ENCODE results near the gene TEKT2. TPM values are rescaled to one million over a fixed set of nuclear protein-coding genes. Genes with fewer than 3 reads are reported as not detected.

Gene TEKT2
- total RNA-seq, 8 experiments from 2014 or later, result 0.49 to 23.8 (median 9.1) TPM; not detected in 1

DNA sequence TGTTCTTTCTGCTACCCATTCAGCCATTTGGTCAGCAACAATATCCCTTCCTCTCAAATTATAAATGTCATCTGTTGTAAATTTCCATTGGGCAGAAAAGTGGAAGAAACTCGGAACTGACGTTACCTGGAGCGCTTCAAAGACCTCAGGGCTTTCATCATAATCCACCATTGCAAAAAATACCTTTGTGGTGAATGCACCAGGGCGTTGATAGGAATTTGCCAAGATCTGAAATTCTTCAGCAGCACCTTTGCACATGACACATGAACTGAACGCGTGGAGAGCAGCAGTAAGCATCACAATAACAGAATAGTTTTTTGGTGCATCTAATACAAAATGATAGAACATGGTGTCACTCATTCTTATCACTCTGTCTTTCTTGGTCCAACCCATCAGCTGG is 3.1 kb upstream of the TEKT2 start:
- in situ Hi-C loops (cut with MboI; ENCODE audit: low pct_unique_long_range_greater_than_20kb in 2 of 9, low sequenced_read_pairs in 9 of 9, unreplicated experiment in 9 of 9), result no loop called here
- 0 to 93% (median 86%) methylated on average over 3 to 6 of the region's 6 CpGs for WGBS, 10 experiments
- no peak overlapping the region for H3K4me3 ChIP-seq
- no peak for ATAC-seq (replicated peaks in 6 of 8)
- no peak overlapping the region for H3K27ac ChIP-seq
- H3K4me1 ChIP-seq (replicated peaks in 1 of 2), result peaks cover 4 to 10% of the 10 kb centered on the region in 2 donors

DNA sequence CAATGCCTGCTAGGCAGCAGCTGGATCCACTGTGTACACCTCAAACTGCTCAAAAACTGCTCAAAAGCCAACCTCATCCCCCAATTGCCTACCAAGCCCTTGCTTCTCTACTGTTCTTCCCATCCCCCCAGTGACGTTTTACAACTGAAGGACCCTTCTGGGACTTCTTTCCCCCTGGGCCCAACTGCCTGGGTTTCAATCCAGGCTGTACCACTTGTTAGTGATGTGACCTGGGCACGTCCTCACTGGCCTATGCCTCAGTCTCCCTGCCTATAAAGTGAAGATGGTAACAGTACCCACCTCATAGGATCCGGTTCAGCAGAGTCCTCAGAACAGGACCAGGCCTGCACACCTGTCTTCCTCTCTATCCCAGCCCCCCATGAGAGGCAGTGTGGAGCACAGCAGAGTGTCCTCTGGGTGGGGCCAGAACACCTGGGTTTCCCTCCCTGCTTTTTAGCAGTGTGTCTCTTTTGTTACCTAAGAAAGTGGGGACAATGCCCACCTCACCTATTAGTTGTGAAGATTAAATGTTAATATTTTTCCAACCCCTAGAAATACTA is 1.9 kb upstream of the TEKT2 start:
- ATAC-seq (replicated peaks in 6 of 8), result no peak
- H3K4me1 ChIP-seq (replicated peaks in 1 of 2), result peaks cover 4 to 10% of the 10 kb centered on the region in 2 donors
- in situ Hi-C loops (cut with MboI; ENCODE audit: low pct_unique_long_range_greater_than_20kb in 2 of 9, low sequenced_read_pairs in 9 of 9, unreplicated experiment in 9 of 9), result no loop called here
- WGBS, 10 experiments, result 17 to 74% (median 60%) methylated on average over 1 to 3 of the region's 3 CpGs; no CpG with 5 or more reads in 5 of the 10 experiments
- H3K27ac ChIP-seq, result no peak overlapping the region
- H3K4me3 ChIP-seq, result no peak overlapping the region

DNA sequence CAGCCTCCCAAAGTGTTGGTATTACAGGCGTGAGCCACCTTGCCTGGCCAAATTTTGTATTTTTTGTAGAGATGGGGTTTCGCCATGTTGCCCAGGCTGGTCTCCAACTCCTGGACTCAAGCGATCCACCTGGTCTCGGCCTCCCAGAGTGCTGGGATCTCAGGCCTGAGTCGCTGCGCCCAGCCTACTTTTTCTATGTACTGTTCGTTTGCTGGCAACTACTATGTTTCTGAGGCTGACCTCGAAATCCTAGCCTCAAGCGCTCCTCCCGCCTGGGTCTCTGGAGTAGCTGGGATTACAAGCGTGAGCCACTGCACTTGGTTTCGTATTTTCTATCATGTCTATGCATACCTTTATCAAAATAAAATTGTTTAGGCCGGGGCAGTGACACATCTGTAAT is 675 bp upstream of the TEKT2 start:
- 80 to 100% (median 90%) methylated on average over 1 to 11 of the region's 13 CpGs; no CpG with 5 or more reads in 3 of the 10 experiments for WGBS, 10 experiments
- Histone ChIP-seq H3K4me1 (replicated peaks in 1 of 2) (peaks cover 4 to 11% of the 10 kb centered on the region in 2 donors), H3K27ac (no peak overlapping the region), H3K4me3 (peak overlapping the region in 1 of 5 donors; percentile 44)
- in situ Hi-C loops (cut with MboI; ENCODE audit: low pct_unique_long_range_greater_than_20kb in 2 of 9, low sequenced_read_pairs in 9 of 9, unreplicated experiment in 9 of 9), result no loop called here
- ATAC-seq (replicated peaks in 6 of 8), result no peak

DNA sequence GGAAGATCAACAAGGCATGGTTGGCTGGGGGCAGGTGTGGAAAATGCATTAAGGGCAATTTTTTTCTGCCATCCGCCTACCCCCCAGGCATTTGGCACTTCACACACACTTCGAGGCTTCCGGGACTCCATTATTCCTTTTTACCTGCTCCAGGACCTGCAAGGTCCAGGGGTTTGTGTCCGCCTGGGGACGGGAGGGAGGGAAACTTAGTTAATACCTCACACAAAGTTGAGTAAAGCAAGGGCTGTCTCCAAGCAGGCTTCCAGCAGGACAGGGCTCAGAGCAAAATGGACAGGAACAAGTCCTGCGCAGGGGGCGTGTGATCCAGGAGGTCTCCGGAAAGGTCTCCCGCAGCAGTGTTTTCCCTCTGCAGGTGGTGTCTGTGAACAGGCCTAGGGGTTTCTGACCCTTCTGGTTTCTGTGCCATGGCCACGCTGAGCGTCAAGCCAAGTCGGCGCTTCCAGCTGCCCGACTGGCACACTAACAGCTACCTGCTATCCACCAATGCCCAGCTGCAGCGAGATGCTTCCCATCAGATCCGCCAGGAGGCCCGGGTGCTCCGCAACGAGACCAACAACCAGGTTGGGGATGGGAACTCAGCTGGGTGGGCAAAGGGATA is 712 bp downstream of the TEKT2 start:
- peak overlapping the region; percentile 33 to 44 (median 37) for H3K4me3 ChIP-seq
- peaks cover 7 to 14% of the 10 kb centered on the region in 2 donors for H3K4me1 ChIP-seq (replicated peaks in 1 of 2)
- no peak for ATAC-seq (replicated peaks in 6 of 8)
- peak overlapping the region in 1 of 2 donors; percentile 56 for H3K27ac ChIP-seq
- 32 to 100% (median 49%) methylated on average over 1 to 10 of the region's 19 CpGs; no CpG with 5 or more reads in 5 of the 10 experiments for WGBS, 10 experiments
- in situ Hi-C loops (cut with MboI; ENCODE audit: low pct_unique_long_range_greater_than_20kb in 2 of 9, low sequenced_read_pairs in 9 of 9, unreplicated experiment in 9 of 9), result no loop called here

DNA sequence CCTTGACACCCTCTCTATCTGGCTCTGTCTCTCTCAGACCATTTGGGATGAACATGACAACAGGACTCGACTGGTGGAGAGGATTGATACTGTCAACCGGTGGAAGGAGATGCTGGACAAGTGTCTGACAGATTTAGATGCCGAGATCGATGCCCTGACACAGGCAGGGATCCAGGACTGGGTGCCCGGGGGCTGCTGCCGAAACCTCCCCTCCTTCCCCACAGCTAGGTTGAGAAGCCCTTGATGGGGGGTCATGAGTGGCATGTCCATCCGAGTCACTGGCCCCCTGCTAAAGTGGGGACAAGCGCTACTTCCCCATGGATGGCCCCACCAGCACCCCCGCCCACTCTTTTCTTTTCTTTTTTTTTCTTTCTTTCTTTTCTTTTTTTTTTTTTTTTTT is 1.2 kb downstream of the TEKT2 start:
- in situ Hi-C loops (cut with MboI; ENCODE audit: low pct_unique_long_range_greater_than_20kb in 2 of 9, low sequenced_read_pairs in 9 of 9, unreplicated experiment in 9 of 9), result no loop called here
- no peak for ATAC-seq (replicated peaks in 6 of 8)
- 50 to 100% (median 84%) methylated on average over 1 to 6 of the region's 9 CpGs; no CpG with 5 or more reads in 2 of the 10 experiments for WGBS, 10 experiments
- Histone ChIP-seq H3K4me1 (replicated peaks in 1 of 2) (peaks cover 12 to 18% of the 10 kb centered on the region in 2 donors), H3K27ac (no peak overlapping the region), H3K4me3 (no peak overlapping the region)

DNA sequence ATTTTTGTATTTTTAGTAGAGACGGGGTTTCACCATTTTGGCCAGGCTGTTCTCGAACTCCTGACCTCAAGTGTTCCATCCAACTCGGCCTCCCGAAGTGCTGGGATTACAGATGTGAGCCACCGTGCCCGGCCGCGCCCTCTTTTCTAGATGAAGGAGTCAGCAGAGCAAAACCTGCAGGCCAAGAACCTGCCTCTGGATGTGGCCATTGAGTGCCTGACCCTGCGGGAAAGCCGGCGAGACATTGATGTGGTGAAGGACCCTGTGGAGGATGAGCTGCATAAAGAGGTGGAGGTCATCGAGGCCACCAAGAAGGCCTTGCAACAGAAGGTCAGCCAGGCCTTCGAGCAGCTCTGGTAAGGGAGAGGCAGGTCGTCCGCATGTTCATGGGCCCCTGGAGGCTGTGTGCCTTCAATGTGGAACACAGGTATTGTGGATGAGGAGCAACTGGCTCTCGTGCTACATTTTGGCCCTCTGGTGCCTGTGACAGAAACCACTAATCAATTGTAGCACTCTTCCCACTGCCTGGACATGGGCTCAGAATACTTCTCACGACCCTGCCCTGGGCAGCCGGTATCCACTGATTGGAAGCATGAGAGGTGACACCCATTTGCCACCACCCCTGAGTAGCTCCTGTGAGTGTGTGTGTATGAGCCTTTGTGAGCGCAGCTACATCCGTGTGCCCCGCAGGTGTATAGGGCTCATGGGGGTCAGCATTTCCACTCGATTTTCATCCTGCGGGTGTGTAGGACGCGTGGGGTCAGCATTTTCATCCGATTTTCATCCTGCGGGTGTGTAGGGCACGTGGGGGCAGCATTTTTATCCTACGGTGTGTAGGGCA is 2.0 kb downstream of the TEKT2 start:
- in situ Hi-C loops (cut with MboI; ENCODE audit: low pct_unique_long_range_greater_than_20kb in 2 of 9, low sequenced_read_pairs in 9 of 9, unreplicated experiment in 9 of 9), result no loop called here
- Histone ChIP-seq H3K4me1 (replicated peaks in 1 of 2) (peaks cover 14 to 18% of the 10 kb centered on the region in 2 donors), H3K27ac (no peak overlapping the region), H3K4me3 (no peak overlapping the region)
- no peak for ATAC-seq (replicated peaks in 6 of 8)
- 78 to 100% (median 91%) methylated on average over 1 to 27 of the region's 29 CpGs; no CpG with 5 or more reads in 2 of the 10 experiments for WGBS, 10 experiments

DNA sequence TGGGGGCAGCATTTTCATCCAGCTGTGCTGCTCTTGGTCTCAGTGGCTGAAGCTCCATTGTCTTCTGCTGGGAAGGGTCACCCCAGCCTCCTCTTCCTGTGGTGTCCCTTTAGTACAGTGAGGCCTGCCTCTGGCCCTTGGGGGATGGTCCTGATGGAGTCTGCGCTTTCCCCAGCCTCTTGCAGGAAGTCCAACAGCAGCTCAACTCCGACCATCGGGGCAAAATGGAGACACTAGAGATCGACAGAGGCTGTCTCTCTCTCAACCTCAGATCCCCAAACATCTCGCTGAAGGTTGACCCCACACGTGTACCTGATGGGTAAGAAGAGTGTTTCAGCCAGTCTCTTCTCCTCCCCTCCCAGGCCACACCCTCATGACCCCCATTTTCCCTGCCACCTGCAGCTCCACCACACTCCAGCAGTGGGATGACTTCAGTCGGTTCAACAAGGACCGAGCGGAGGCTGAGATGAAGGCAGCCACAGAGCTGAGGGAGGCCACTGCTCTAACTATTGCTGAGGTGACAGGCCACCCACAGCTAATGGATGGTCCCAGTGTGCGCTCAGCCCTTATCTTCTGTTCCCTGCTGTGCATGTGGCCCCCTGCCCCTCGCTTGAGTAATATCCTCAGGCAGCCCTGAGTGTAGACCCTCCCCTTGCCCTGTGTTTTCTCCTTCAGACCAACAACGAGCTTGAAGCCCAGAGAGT is 2.8 kb downstream of the TEKT2 start:
- in situ Hi-C loops (cut with MboI; ENCODE audit: low pct_unique_long_range_greater_than_20kb in 2 of 9, low sequenced_read_pairs in 9 of 9, unreplicated experiment in 9 of 9), result no loop called here
- no peak for ATAC-seq (replicated peaks in 6 of 8)
- Histone ChIP-seq H3K27ac (no peak overlapping the region), H3K4me1 (replicated peaks in 1 of 2) (peaks cover 14 to 18% of the 10 kb centered on the region in 2 donors), H3K4me3 (no peak overlapping the region)
- 17 to 100% (median 81%) methylated on average over 1 to 4 of the region's 12 CpGs; no CpG with 5 or more reads in 2 of the 10 experiments for WGBS, 10 experiments

DNA sequence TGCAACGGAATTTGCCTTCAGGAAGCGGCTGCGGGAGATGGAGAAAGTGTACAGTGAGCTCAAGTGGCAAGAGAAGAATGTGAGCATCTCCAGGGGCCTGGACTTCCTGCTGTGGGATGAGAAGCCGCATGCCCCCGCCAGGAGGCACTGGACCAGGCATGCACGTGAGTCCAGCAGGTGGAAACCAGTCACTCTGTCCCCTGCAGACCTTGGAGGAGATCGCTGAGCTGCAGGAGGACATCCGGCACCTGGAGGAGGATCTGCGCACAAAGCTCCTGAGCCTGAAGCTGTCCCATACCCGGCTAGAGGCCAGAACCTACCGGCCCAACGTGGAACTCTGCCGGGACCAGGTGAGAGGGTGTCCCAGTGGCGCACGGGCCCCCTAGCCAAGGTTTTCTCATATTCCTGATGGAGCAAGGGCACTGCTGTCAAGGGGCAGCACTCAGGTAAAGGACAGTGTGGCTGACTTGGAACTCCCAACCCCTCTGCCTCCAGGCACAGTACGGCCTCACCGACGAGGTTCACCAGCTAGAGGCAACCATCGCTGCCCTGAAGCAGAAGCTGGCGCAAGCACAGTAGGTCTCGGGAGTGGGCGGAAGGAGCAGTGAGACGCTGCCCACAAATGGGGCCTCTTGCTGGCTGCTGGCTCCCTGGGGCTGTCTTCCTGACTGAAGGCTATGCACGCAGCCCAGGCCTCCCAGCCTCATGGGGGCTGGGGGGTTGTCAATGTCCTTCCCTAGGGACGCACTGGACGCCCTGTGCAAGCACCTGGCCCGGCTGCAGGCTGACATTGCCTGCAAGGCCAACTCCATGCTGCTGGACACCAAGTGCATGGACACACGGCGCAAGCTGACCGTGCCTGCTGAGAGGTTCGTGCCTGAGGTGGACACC is 3.6 kb downstream of the TEKT2 start:
- in situ Hi-C loops (cut with MboI; ENCODE audit: low pct_unique_long_range_greater_than_20kb in 2 of 9, low sequenced_read_pairs in 9 of 9, unreplicated experiment in 9 of 9), result no loop called here

DNA sequence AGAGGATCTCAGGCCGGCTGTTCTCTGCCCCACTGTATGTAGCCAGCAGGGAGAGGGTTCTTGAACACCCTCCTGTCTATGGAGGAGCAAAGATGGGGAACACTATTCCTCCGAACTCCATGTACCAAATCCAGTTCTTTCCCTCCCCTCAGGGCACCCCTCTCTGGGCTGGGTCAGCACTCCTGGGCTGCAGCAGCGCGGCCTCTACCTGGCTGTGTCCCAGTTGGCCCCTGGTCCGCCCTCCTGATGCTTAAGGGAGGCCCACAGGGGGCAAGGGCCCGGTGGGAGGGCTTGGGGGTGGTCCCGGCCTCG is 4.3 kb downstream of the TEKT2 start:
- peak overlapping the region; percentile 65 to 94 (median 83) for H3K4me3 ChIP-seq
- peak in 3 of 8 experiments; percentile 3 to 13 (median 6) for ATAC-seq (replicated peaks in 6 of 8)
- H3K27ac ChIP-seq, result peak overlapping the region; percentile 17 to 93
- in situ Hi-C loops (cut with MboI; ENCODE audit: low pct_unique_long_range_greater_than_20kb in 2 of 9, low sequenced_read_pairs in 9 of 9, unreplicated experiment in 9 of 9), result no loop called here
- 10 to 100% (median 20%) methylated on average over 1 to 4 of the region's 8 CpGs; no CpG with 5 or more reads in 6 of the 10 experiments for WGBS, 10 experiments
- H3K4me1 ChIP-seq (replicated peaks in 1 of 2), result peaks cover 14 to 18% of the 10 kb centered on the region in 2 donors

More for the DNA sequence above, 3.6 kb downstream of the TEKT2 start:
- Histone ChIP-seq H3K4me1 (replicated peaks in 1 of 2) (peaks cover 14 to 18% of the 10 kb centered on the region in 2 donors), H3K4me3 (no peak overlapping the region), H3K27ac (no peak overlapping the region)
- 27 to 100% (median 93%) methylated on average over 1 to 20 of the region's 31 CpGs; no CpG with 5 or more reads in 1 of the 10 experiments for WGBS, 10 experiments
- no peak for ATAC-seq (replicated peaks in 6 of 8)

DNA sequence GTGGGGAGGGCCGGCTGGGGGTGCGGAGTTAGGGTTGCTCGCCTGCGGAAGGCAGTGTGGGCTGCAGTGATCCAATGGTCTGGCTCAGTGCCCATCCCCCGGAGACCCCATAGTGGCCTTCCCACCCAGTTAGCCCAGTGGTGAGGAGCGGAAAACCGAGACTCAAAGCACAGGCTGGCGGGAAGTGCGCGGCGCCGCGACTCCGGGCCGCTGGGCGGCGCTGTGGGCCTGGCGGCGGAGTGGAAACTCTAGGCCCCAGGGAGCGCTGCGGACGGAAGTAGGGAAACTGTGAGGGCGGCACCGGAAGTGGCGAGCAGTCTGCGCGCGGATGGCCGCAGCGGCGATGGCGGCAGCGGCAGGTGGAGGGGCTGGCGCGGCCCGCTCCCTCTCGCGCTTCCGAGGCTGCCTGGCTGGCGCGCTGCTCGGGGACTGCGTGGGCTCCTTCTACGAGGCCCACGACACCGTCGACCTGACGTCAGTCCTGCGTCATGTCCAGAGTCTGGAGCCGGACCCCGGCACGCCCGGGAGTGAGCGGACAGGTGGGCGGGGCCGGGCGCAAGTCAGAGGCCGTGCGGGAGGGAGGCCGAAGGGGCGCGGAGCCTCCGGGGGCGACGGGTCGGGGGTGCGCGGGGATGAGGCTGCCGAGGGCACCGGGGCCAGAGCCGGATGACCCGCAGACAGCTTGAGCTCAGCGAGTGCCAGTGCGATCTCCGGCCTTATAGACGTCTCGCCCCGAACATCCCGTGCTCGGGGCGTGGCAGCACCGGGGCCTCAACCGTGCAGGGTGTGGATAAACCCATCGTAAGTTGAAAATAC is 4.9 kb downstream of the TEKT2 start, which contains the start of gene ADPRS:
Gene ADPRS (plus strand): TSS at position 316 of the 816 bp plus-strand sequence. CDS start 13 bp downstream, at position 329.
- ATAC-seq (replicated peaks in 6 of 8), result peak; percentile 80 to 88 (median 82)
- in situ Hi-C loops (cut with MboI; ENCODE audit: low pct_unique_long_range_greater_than_20kb in 2 of 9, low sequenced_read_pairs in 9 of 9, unreplicated experiment in 9 of 9), result no loop called here
- peak within 1 kb of the TSS; percentile 86 to 93 for H3K27ac ChIP-seq
- 0 to 1% (median 0%) methylated on average over 5 to 19 of the region's 84 CpGs; no CpG with 5 or more reads in 6 of the 10 experiments for WGBS, 10 experiments
- peaks cover 14 to 18% of the 10 kb centered on the region in 2 donors for H3K4me1 ChIP-seq (replicated peaks in 1 of 2)
- peak within 1 kb of the TSS; percentile 65 to 94 (median 83) for H3K4me3 ChIP-seq

DNA sequence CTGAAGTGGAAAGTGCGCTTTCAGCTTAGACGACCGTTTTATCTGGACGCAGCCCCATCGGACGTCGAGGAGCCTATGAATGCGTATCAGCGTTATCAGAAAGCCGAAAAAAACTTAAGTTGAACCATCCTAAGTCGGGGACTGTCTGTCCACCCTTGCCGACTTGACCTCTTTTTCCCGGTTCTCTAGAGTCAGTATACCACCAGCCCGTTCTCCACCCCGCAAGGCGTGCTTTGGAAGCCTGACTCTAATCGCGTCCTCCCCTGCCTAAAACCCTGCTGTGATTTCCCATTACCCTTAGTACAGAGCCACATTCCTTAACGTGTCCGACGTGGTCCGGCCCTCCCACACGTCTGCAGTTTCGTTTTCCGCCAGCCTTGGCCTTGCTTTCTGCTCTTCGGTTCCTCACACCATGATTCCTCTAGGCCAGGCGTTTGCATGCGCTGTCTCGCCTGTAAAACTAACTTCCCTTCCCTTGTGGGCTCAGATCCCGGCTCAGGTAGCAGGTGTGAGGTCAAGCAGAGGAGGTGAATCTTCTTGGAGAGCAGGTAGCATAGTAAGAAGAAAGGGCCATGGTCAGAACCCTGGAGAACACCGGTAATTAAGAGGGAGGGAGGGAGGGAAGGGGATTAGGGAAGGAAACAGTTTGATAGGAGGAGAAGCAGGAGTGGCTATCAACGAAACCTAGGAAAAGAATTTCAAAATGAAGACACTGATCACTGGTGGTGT is 5.7 kb downstream of the TEKT2 start:
- in situ Hi-C loops (cut with MboI; ENCODE audit: low pct_unique_long_range_greater_than_20kb in 2 of 9, low sequenced_read_pairs in 9 of 9, unreplicated experiment in 9 of 9), result loop anchor here in 1 of 9 experiments (10.0 kb wide), 1 partner anchor 335 kb away; no protein-coding TSS in a partner anchor
- peak overlapping the region; percentile 65 to 94 (median 83) for H3K4me3 ChIP-seq
- peak in 5 of 8 experiments; percentile 1 to 51 (median 6) for ATAC-seq (replicated peaks in 6 of 8)
- WGBS, 10 experiments, result 0 to 42% (median 9%) methylated on average over 1 to 31 of the region's 32 CpGs
- H3K4me1 ChIP-seq (replicated peaks in 1 of 2), result peaks cover 12 to 13% of the 10 kb centered on the region in 2 donors
- peak overlapping the region; percentile 86 to 93 for H3K27ac ChIP-seq

Data from motor neuron (in vitro differentiated cells).